Kidney (tissue), 14 donors: ENCODE data around the gene WWOX. TPM values are rescaled to one million over a fixed set of nuclear protein-coding genes. Genes with fewer than 3 reads are reported as not detected.

ENCODE experiments used
- DNase-seq, 5 donors: peaks; one replicate each; pipeline ENCODE4 v3.0.0-alpha.2; 2013 to 2020
- FAIRE-seq: peaks from 2 replicates; lab custom pipeline; 2012; peaks lifted over from hg19 to GRCh38; lab: Jason Lieb, UNC
- H3K27ac ChIP-seq, 2 donors: one replicate each; pipeline ENCODE4 v1.7.0; 2013; ENCODE audit warnings: low read depth in 2 of 2, low read length in 2 of 2, inconsistent platforms in 1 of 2
- H3K27me3 ChIP-seq: one replicate; pipeline ENCODE4 v1.7.1; 2013; ENCODE audit warnings: low read length, inconsistent platforms; ENCODE audit not compliant: control insufficient read depth, insufficient read depth
- H3K36me3 ChIP-seq, 3 donors: one replicate each; pipeline versions ENCODE4 v1.7.0 to v1.7.1; 2013; ENCODE audit warnings: low read length in 3 of 3, control low read depth in 1 of 3, inconsistent platforms in 1 of 3; ENCODE audit not compliant: insufficient read depth in 3 of 3, control insufficient read depth in 2 of 3
- H3K4me1 ChIP-seq, 3 donors: one replicate each; pipeline versions ENCODE4 v1.7.0 to v1.7.1; 2013; ENCODE audit warnings: low read length in 3 of 3, inconsistent platforms in 1 of 3, low read depth in 1 of 3; ENCODE audit not compliant: control insufficient read depth in 2 of 3, insufficient read depth in 2 of 3
- H3K4me3 ChIP-seq, 3 donors: one replicate each; pipeline versions ENCODE4 v1.7.0 to v1.8.1; 2013; ENCODE audit warnings: low read length in 3 of 3, control low read depth in 1 of 3, inconsistent platforms in 1 of 3
- H3K9ac ChIP-seq, 3 donors: one replicate each; pipeline versions ENCODE4 v1.7.0 to v1.7.1; 2013; ENCODE audit warnings: low read length in 3 of 3, control low read depth in 1 of 3, inconsistent platforms in 1 of 3
- H3K9me3 ChIP-seq, 3 donors: one replicate each; pipeline versions ENCODE4 v1.7.0 to v1.7.1; 2013; ENCODE audit warnings: low read length in 3 of 3, control low read depth in 1 of 3, inconsistent platforms in 1 of 3; ENCODE audit not compliant: control insufficient read depth in 2 of 3, insufficient read depth in 1 of 3
- intact Hi-C: fragments of 100-400 bp; cut with DNase I; formaldehyde crosslinking; loops from one replicate; pipeline ENCODE4 v1.11.1; 2022
- polyA plus RNA-seq: library from polyadenylated mRNA; stranded (reverse); fragments of 350-450 nt; fragmentation: Illumina TruSeq; extraction: RNeasy Lipid Tissue Mini Kit (QIAGEN cat#74804); gene quantifications from one replicate; pipeline ENCODE4 v1.2.3, GENCODE V29; 2014; ENCODE audit warnings: low read depth, low replicate concordance; ENCODE audit not compliant: insufficient read depth
- total RNA-seq: library from RNA; stranded (reverse); fragmentation: NEBNext Ultra II Directional; extraction: Animal tissue kit (Norgen Biotek cat#: 25700); gene quantifications from one replicate; pipeline ENCODE4 v1.2.1, GENCODE V29; 2021
- TF ChIP-seq, protein P1 (sequence below): IDR thresholded peaks from 3 replicates; pipeline ENCODE4 v1.5.1; 2012; ENCODE audit warnings: mild to moderate bottlenecking, moderate library complexity, borderline replicate concordance; ENCODE audit not compliant: insufficient read depth; ENCODE audit errors: extremely low read depth
- donor health status: control.
- donor health status: control.
- donor health status: control.
- donor health status: control.
- donor health status: control.
- donor health status: DM: yes; HTN: yes; CAD: no.
- donor health status: Normal renal cell carcinoma (clear cell type).

Gene WWOX
- total and polyA plus RNA-seq, 2 donors from 2014 or later, result 22.5 to 30.3 TPM

DNA sequence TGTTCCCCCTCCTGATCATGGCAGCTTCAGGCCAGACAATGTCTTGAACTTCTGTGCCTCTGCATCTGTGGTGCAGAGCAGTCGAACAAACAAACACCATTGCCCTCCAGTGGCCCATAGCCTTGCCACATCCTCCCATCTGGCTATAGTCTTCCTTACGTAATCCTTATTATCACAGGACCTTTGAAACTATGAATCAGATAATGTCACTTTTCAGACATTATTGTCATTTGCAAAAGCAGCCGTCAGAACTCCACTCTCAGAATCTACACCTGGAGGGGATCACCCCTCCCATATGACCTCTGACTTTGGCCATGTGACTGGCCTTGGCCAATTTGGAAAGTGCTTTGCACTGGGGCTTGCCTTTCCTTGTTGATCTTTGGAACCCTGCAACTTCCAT lies 1113.8 kb downstream of the WWOX start:
- Histone ChIP-seq H3K9ac (no peak overlapping the region), H3K4me3 (no peak overlapping the region), H3K27me3 (no peaks in the 10 kb centered on the region), H3K27ac (no peak overlapping the region), H3K4me1 (no peaks in the 10 kb centered on the region), H3K9me3 (peaks cover 0 to 3% (median 0%) of the 10 kb centered on the region in 3 donors), H3K36me3 (no peaks in the 10 kb centered on the region)
- TF ChIP-seq, protein P1, sequence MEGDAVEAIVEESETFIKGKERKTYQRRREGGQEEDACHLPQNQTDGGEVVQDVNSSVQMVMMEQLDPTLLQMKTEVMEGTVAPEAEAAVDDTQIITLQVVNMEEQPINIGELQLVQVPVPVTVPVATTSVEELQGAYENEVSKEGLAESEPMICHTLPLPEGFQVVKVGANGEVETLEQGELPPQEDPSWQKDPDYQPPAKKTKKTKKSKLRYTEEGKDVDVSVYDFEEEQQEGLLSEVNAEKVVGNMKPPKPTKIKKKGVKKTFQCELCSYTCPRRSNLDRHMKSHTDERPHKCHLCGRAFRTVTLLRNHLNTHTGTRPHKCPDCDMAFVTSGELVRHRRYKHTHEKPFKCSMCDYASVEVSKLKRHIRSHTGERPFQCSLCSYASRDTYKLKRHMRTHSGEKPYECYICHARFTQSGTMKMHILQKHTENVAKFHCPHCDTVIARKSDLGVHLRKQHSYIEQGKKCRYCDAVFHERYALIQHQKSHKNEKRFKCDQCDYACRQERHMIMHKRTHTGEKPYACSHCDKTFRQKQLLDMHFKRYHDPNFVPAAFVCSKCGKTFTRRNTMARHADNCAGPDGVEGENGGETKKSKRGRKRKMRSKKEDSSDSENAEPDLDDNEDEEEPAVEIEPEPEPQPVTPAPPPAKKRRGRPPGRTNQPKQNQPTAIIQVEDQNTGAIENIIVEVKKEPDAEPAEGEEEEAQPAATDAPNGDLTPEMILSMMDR, result no peak
- FAIRE-seq, result no peak
- no peak for DNase-seq
- intact Hi-C loops, result no loop called here

DNA sequence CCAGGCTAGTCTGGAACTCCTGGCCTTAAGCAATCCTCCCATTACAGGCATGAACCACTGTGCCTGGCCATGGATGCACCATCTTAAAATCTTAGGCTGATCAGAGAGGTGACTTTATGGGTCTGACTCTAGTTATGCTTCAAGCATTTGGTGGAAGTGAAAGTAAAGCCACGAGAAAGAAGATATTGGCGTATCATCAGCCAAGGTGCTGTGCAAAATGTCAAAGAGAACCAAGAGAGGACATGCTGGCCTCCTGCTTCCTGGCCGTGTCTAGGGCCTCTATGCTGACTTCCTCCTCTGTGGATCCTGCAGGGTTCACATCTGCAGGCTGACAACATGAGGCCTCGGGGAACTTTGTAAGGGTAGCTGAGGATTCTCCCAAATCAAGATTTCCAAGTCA lies 1115.8 kb downstream of the WWOX start:
- Histone ChIP-seq H3K36me3 (no peaks in the 10 kb centered on the region), H3K27ac (no peak overlapping the region), H3K4me1 (no peaks in the 10 kb centered on the region), H3K4me3 (no peak overlapping the region), H3K9me3 (peaks cover 0 to 3% (median 0%) of the 10 kb centered on the region in 3 donors), H3K9ac (no peak overlapping the region), H3K27me3 (no peaks in the 10 kb centered on the region)
- intact Hi-C loops, result no loop called here
- DNase-seq (no peak), FAIRE-seq (no peak)
- TF ChIP-seq, protein P1, result no peak

DNA sequence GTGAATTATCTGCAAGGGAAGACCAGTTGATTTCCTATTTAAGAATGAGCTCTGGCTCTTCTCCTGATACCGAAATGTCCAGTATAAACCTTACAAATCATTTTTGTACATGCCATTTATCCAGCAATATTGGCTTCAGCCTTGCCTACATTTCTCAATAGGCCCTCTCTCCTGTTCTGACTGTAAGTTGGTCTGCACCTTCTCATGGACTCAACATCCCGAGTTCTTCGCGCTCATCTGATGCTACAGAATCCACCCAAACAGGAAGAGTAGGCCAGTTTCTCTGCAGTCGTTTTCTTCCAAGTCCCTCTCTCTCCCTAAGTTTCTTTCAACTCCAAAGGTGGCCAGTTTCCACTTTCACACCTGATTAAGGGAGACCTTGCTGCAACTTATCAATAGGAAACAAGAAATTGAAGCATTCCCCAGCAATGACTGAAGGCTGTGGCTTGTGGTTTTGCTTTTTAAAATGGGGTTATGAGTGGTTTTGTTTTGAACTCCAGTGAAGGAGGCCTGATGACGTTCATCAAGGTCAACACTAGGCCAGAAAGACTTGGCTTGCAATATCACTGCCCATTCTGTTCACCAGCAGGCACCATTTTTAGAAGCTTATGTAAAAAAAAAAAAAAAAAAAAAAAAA lies 1118.0 kb downstream of the WWOX start:
- Histone ChIP-seq H3K4me1 (no peaks in the 10 kb centered on the region), H3K36me3 (no peaks in the 10 kb centered on the region), H3K9ac (no peak overlapping the region), H3K27ac (no peak overlapping the region), H3K9me3 (peaks cover 0 to 3% (median 0%) of the 10 kb centered on the region in 3 donors), H3K27me3 (no peaks in the 10 kb centered on the region), H3K4me3 (no peak overlapping the region)
- DNase-seq (no peak), FAIRE-seq (no peak)
- TF ChIP-seq, protein P1, result no peak
- intact Hi-C loops, result no loop called here
